HepG2 (cell line): ENCODE results near the gene FCMR.

Source experiments
- AHR ChIP-seq: IDR thresholded peaks from 2 replicates; pipeline ENCODE4 v1.6.1; 2018; ENCODE audit warnings: missing genetic modification reagents, missing compliant biosample characterization
- CTCF ChIP-seq: sonication (generic); formaldehyde crosslinking; IDR thresholded peaks from 2 replicates; pipeline ENCODE4 v1.5.0; 2020; ENCODE audit warnings: mild to moderate bottlenecking, missing genetic modification reagents, moderate library complexity
- ERF ChIP-seq: IDR thresholded peaks from 2 replicates; pipeline ENCODE4 v1.6.1; 2018; ENCODE audit warnings: missing biosample characterization, missing genetic modification reagents
- KMT2B ChIP-seq: IDR thresholded peaks from 2 replicates; pipeline ENCODE4 v1.6.1; 2016; ENCODE audit warnings: missing genetic modification reagents, missing compliant biosample characterization
- MTF1 ChIP-seq: sonication (generic); formaldehyde crosslinking; IDR thresholded peaks from 2 replicates; pipeline ENCODE4 v1.5.0; 2020; ENCODE audit warnings: missing genetic modification reagents
- MXI1 ChIP-seq: IDR thresholded peaks from 3 replicates; pipeline ENCODE4 v1.6.1; 2012; ENCODE audit warnings: low read depth, low read length, inconsistent platforms, borderline replicate concordance
- NFE2L2 ChIP-seq: fragments of 150-350 bp; IDR thresholded peaks from 2 replicates; pipeline ENCODE4 v1.6.1; 2014; ENCODE audit warnings: low read length
- SMAD3 ChIP-seq: sonication (generic); formaldehyde crosslinking; IDR thresholded peaks from 2 replicates; pipeline ENCODE4 v1.4.0; 2020; ENCODE audit warnings: missing genetic modification reagents
- ZBTB40 ChIP-seq, 2 experiments: fragments of 450-650 bp in 1 of 2; sonication (generic) in 1 of 2; formaldehyde crosslinking in 1 of 2; IDR thresholded peaks; 2 replicates each; pipeline versions ENCODE4 v1.6.1 to v1.8.0; 2016 to 2022; ENCODE audit warnings: antibody characterized with exemption in 1 of 2, mild to moderate bottlenecking in 1 of 2, missing genetic modification reagents in 1 of 2

GRCh38 chr1:206886831-206887230 is 34.9 kb downstream of the FCMR start:
- TF ChIP-seq MTF1 (CRISPR knock-in tag), result no peak
- no peak for TF ChIP-seq KMT2B
- no peak for TF ChIP-seq ZBTB40 (IDR thresholded peaks at IDR 0.05)
- TF ChIP-seq ZBTB40 (CRISPR knock-in tag; IDR thresholded peaks at IDR 0.05), result no peak
- no peak for TF ChIP-seq SMAD3
- no peak for TF ChIP-seq AHR (CRISPR knock-in tag)
- no peak for TF ChIP-seq MXI1
- TF ChIP-seq ERF, result no peak
- TF ChIP-seq NFE2L2, result no peak
- TF ChIP-seq CTCF (CRISPR knock-in tag), result no peak
